Uterus (tissue), 4 donors: ENCODE measurements around the gene ATG4B. TPM values are rescaled to one million over a fixed set of nuclear protein-coding genes. Genes with fewer than 3 reads are reported as not detected.
A peak's percentile ranks its signal among the peaks of the same experiment; 100 is the strongest.

ENCODE experiments used
- DNase-seq, 2 donors: peaks; one replicate each; pipeline ENCODE4 v3.0.0-alpha.2; 2019 to 2020
- H3K27ac ChIP-seq, 2 donors: fragments of 200-600 bp; sonication (generic); 1 replicate in 1 of 2; 2 replicates in 1 of 2; pipeline ENCODE4 v1.5.1; 2016 to 2018
- H3K27me3 ChIP-seq, 2 donors: fragments of 200-600 bp; sonication (generic); one replicate each; pipeline ENCODE4 v1.5.1; 2018 to 2019; ENCODE audit warnings: control low read depth in 1 of 2
- H3K36me3 ChIP-seq, 2 donors: fragments of 200-600 bp; sonication (generic); one replicate each; pipeline ENCODE4 v1.5.1; 2019; ENCODE audit warnings: control low read depth in 1 of 2
- H3K4me1 ChIP-seq, 2 donors: fragments of 200-600 bp; sonication (generic); one replicate each; pipeline ENCODE4 v1.5.1; 2018 to 2019; ENCODE audit warnings: control low read depth in 1 of 2
- H3K4me3 ChIP-seq, 2 donors: fragments of 200-600 bp; sonication (generic); 1 replicate in 1 of 2; 2 replicates in 1 of 2; pipeline ENCODE4 v1.5.1; 2018 to 2019; ENCODE audit warnings: mild to moderate bottlenecking in 1 of 2
- H3K9me3 ChIP-seq, 2 donors: fragments of 200-600 bp; sonication (generic); one replicate each; pipeline ENCODE4 v1.5.1; 2019; ENCODE audit warnings: control low read depth in 1 of 2
- CTCF ChIP-seq, 4 experiments: fragments of 200-600 bp in 2 of 4; fragments of 450-650 bp in 2 of 4; sonication (generic) in 2 of 4; IDR thresholded peaks; one replicate each; pipeline ENCODE4 v1.5.1; 2016 to 2019; ENCODE audit warnings: antibody characterized with exemption in 4 of 4, mild to moderate bottlenecking in 2 of 4, moderate library complexity in 1 of 4
- POLR2A ChIP-seq, 2 donors: fragments of 450-650 bp; IDR thresholded peaks; one replicate each; pipeline ENCODE4 v1.6.1; 2016; ENCODE audit warnings: antibody characterized with exemption in 2 of 2, mild to moderate bottlenecking in 1 of 2, moderate library complexity in 1 of 2
- intact Hi-C: fragments of 100-400 bp; cut with DNase I; formaldehyde crosslinking; loops from one replicate; pipeline ENCODE4 v1.15.1; 2023; ENCODE audit warnings: low total_unique reads
- total RNA-seq, 4 donors: library from RNA; depleted of rRNA in 3 of 4; stranded (reverse); fragments of >200 nt in 3 of 4; gene quantifications; one replicate each; pipeline versions ENCODE4 v1.1.0 to v1.2.4, GENCODE V29; 2014 to 2023
- donor health status: DM: yes; HTN: yes; CAD: no.

ATG4B gene
- total RNA-seq, 4 donors from 2014 or later: 14.4 to 99.8 (median 56.7) TPM

GRCh38 chr2:241636182-241637017 is 1.1 kb upstream of the ATG4B start:
- Histone ChIP-seq H3K9me3 (no peaks in the 10 kb centered on the region), H3K4me1 (peaks cover 7 to 13% of the 10 kb centered on the region in 2 donors), H3K4me3 (peak overlapping the region; percentile 80 to 93), H3K27me3 (no peaks in the 10 kb centered on the region), H3K27ac (peak overlapping the region; percentile 98), H3K36me3 (no peaks in the 10 kb centered on the region)
- TF ChIP-seq POLR2A (IDR thresholded peaks at IDR 0.05) (no peak), CTCF (IDR thresholded peaks at IDR 0.05) (no peak)
- intact Hi-C loops: no loop called here
- DNase-seq: peak; percentile 31 to 41

GRCh38 chr2:241637795-241638660 is 535 bp downstream of the ATG4B start:
- H3K27ac ChIP-seq: peak overlapping the region; percentile 98
- intact Hi-C loops: no loop called here
- H3K36me3 ChIP-seq: no peaks in the 10 kb centered on the region
- H3K9me3 ChIP-seq: no peaks in the 10 kb centered on the region
- DNase-seq: peak in 1 of 2 donors; percentile 33
- H3K4me1 ChIP-seq: peaks cover 7 to 13% of the 10 kb centered on the region in 2 donors
- TF ChIP-seq POLR2A (IDR thresholded peaks at IDR 0.05) (no peak), CTCF (IDR thresholded peaks at IDR 0.05) (no peak)
- no peaks in the 10 kb centered on the region for H3K27me3 ChIP-seq
- peak overlapping the region; percentile 80 to 93 for H3K4me3 ChIP-seq

- no peak overlapping the region for H3K27ac ChIP-seq
- no peak for TF ChIP-seq POLR2A (IDR thresholded peaks at IDR 0.05)
- no peak for TF ChIP-seq CTCF (IDR thresholded peaks at IDR 0.05)
- intact Hi-C loops: no loop called here
- no peaks in the 10 kb centered on the region for H3K36me3 ChIP-seq
- H3K9me3 ChIP-seq: no peaks in the 10 kb centered on the region
- no peak for DNase-seq
- no peaks in the 10 kb centered on the region for H3K27me3 ChIP-seq
- H3K4me1 ChIP-seq: peaks cover 7 to 13% of the 10 kb centered on the region in 2 donors
- no peak overlapping the region for H3K4me3 ChIP-seq
These were observed 1.4 kb downstream of the ATG4B start for GRCh38 chr2:241638940-241639339.

GRCh38 chr2:241639385-241639784 is 1.9 kb downstream of the ATG4B start:
- no peak for TF ChIP-seq CTCF (IDR thresholded peaks at IDR 0.05)
- no peak for TF ChIP-seq POLR2A (IDR thresholded peaks at IDR 0.05)
- Histone ChIP-seq H3K4me1 (peaks cover 7 to 13% of the 10 kb centered on the region in 2 donors), H3K4me3 (no peak overlapping the region), H3K27ac (no peak overlapping the region), H3K27me3 (no peaks in the 10 kb centered on the region), H3K9me3 (no peaks in the 10 kb centered on the region), H3K36me3 (no peaks in the 10 kb centered on the region)
- intact Hi-C loops: no loop called here
- no peak for DNase-seq
